Hepatocyte (in vitro differentiated cells): ENCODE results near the gene HYI.

ENCODE experiments used
- CTCF ChIP-seq: fragments of 200-600 bp; sonication (generic); IDR thresholded peaks from 2 replicates; pipeline ENCODE4 v1.5.1; 2016; ENCODE audit warnings: antibody characterized with exemption, mild to moderate bottlenecking; ENCODE audit not compliant: poor library complexity
- EZH2 ChIP-seq: fragments of 200-600 bp; sonication (generic); IDR thresholded peaks from 2 replicates; pipeline ENCODE4 v1.6.1; 2016; ENCODE audit warnings: antibody characterized with exemption, mild to moderate bottlenecking, borderline replicate concordance
- EZH2phosphoT487 ChIP-seq: fragments of 200-600 bp; sonication (generic); IDR thresholded peaks from one replicate; pipeline ENCODE4 v1.6.1; 2018; ENCODE audit warnings: antibody characterized with exemption, mild to moderate bottlenecking, low read depth, moderate library complexity; ENCODE audit not compliant: unreplicated experiment, severe bottlenecking

- TF ChIP-seq EZH2 (no peak), CTCF (no peak), EZH2phosphoT487 (no peak)
Observed at GRCh38 chr1:43434256-43434655, 19.5 kb downstream of the HYI start.
